Measurements from ENCODE around the gene GADD45B.
"Not testable (repeated sequence)": the region's sequence is repeated elsewhere in the genome, so short reads cannot be mapped to it uniquely, and the experiment has no call there.

GADD45B gene

DNA sequence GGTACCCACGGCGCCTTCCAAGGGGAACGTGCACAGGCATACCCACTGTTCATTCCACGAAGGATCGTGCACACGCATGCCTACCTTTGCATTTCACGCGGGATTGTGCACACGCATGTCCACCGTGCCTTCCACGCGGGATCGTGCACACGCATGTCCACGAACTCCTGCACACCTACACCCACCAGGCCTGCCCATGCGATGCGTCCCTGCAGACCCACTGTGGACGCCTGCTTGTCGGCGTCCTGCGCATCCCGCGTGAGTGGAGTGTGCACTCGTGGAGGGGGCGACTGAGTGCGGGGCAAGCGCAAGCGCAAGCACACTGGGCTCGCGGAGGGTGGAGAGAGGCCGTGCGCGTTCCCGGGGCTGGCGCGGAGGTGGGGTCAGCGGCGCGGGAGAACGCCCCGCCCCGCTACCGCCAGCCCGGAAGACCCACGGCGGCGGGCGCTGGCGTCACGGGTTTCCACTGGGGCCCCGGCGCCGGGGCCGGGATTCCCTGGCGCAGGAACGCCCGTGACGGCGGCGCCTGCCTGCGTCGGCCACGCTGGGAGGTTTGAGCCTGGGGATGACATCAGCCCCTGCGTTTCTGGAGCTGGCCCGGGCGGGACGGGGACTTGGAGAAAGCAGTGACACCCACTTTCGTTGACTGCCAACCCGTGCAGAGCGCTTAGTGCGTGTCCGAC lies 18.7 kb downstream of the GADD45B start:
- DNase-seq: peak in 1 of 2 experiments; percentile 52
- TF ChIP-seq GATA1 (IDR thresholded peaks at IDR 0.05; ENCODE audit: low read depth, low read length) (no peak), POLR2A (IDR thresholded peaks at IDR 0.05; ENCODE audit: low read length) (no peak)

DNA sequence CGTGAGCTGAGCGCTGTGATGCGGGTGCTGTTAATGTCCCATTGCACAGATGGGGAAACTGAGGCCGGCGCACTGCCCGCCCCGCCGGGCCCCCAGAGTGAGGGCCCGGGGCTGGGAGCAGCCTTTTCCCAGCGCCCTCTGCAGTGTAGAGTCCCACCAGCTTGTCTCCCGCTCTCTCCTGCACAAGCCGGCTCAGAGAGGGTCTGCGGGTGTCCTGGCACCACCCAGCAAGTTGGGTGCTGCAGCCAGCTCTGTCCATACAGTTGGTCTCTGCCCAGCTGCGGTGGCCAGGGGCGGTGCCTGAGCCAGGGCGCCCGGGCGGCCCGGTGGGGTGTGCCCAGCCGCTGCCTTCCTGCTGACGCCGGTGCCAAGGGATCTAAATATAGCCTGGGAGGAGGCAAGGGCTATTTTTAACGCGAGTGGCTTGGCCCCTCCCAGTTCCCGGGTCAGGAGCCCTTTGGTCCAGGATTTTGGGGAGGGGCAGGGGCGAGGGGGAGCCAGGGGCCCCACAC lies 19.3 kb downstream of the GADD45B start:
- TF ChIP-seq GATA1 (IDR thresholded peaks at IDR 0.05; ENCODE audit: low read depth, low read length) (no peak), POLR2A (IDR thresholded peaks at IDR 0.05; ENCODE audit: low read length) (no peak)
- DNase-seq: no peak

DNA sequence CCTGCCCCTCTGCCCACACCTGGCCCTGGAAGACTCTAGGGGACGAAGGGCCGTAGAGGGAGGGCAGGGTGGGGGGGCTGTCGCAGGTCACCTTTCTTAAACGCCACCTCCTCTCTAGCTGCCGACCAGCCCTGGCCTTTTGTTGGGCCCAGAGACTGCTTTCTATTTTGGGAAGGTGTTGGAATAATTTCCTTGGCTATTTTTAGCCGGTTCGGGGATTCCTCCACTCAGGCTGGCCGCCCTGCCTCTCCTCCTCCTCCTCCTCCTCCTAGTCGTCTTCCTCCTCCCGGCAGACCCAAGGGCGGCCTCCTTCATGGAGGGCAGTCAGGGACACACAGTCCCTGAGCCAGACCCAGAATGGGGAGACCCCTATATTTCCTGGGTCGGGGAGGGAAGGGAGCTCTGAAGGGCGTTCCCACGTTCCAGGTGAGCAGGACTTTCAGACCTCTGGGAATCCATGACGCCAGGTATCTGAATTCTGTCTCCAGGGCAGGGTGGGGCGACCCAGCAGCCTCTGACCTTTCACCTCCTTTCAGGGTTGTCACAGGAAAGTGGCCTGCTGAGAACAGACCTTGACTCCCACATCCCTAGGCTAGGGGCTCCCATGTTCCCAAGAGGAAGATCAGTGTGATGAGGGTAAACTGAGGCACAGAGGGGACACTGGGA lies 19.9 kb downstream of the GADD45B start:
- no peak for TF ChIP-seq GATA1 (IDR thresholded peaks at IDR 0.05; ENCODE audit: low read depth, low read length)
- TF ChIP-seq POLR2A (IDR thresholded peaks at IDR 0.05; ENCODE audit: low read length): no peak
- DNase-seq: no peak

DNA sequence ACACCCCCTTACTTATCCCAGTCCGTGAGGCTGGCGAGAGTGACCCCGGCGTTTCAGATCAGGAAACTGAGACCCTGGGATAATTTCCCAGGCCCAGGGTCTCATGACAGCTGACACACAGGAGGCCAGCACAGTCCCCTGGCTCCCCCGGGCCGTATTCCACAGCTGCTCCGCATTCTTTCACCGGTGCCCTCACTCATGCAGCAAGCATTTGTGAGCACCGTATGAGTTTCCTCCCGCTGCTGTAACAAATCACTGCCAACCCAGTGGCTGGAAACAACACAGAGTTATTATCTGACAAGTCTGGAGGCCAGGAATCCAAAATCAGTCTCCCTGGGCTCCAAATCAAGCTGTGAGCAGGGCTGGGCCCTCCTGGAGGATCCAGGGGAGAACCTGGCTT lies 21.3 kb downstream of the GADD45B start:
- TF ChIP-seq POLR2A (IDR thresholded peaks at IDR 0.05; ENCODE audit: low read length) (no peak), GATA1 (IDR thresholded peaks at IDR 0.05; ENCODE audit: low read depth, low read length) (no peak)
- no peak for DNase-seq

DNA sequence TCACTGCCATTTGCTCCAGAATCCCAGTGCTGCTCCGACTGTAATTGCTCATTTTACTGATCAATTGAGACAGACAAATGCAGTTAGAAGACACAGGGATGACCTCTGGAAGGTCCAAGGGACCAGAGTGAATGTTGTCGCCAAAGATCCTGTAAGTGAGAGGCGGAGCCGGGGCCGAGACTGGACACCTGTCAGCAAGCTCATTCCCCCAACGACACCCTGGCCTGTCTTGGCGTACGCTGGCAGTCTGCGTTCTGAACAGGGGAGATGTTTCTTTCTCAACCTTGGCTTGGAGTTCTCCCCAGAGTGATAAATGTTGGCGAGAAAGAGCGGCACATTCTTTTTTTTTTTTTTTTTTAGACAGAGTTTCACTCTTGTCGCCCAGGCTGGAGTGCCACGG lies 24.2 kb downstream of the GADD45B start:
- TF ChIP-seq GATA1 (IDR thresholded peaks at IDR 0.05; ENCODE audit: low read depth, low read length) (no peak), POLR2A (IDR thresholded peaks at IDR 0.05; ENCODE audit: low read length) (no peak)
- no peak for DNase-seq

DNA sequence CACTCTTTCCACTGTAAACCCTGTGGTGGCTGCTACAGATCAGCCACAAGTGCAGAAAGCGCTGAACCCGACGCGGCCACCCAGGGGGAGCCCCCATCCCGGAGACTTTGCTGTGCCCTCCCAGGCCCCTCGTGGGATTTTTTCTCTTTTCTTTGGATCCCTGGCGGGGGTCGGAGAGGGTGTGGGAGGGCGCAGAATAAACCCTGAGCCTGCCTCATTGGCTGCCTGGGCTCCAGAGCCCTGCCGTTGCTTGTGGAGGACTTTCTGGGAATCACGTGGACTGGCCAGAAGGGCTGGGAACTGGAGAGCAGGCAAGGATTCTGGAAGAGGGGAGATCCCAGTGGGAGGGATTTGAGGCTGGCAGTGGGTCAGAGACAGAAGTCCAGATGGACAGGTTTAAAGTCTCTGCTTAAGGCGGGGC lies 24.9 kb downstream of the GADD45B start:
- no peak for DNase-seq
- TF ChIP-seq POLR2A (IDR thresholded peaks at IDR 0.05; ENCODE audit: low read length): no peak
- no peak for TF ChIP-seq GATA1 (IDR thresholded peaks at IDR 0.05; ENCODE audit: low read depth, low read length)

DNA sequence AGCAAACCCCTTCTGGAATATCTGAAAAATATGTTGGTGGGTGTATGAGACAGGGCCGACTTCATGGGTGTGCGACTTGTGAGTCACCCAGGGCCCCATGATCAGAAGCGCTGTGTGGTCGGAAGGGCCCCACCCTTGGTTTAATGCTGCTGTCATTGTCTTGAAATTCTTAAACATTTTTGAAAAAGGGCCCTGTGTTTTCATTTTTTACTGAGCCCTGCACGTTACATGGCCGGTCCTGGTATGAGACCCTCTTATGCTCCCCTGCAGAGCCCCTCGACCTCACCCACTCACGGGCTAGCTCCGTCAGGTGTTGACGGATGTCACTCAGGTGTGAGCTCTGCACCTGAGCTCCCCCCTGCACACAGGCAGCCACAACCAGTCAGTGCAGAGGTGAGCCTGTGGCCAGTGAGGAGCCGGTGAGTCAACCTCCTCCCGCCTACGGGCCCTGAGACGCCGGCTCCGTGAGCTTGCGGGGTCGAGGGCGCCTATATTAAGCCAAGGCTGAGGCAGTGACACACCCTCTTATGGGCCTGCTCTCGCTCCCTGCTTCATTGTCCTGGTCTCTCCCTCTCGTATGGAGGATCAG lies 27.7 kb downstream of the GADD45B start:
- TF ChIP-seq POLR2A (IDR thresholded peaks at IDR 0.05; ENCODE audit: low read length): no peak
- TF ChIP-seq GATA1 (IDR thresholded peaks at IDR 0.05; ENCODE audit: low read depth, low read length): no peak

DNA sequence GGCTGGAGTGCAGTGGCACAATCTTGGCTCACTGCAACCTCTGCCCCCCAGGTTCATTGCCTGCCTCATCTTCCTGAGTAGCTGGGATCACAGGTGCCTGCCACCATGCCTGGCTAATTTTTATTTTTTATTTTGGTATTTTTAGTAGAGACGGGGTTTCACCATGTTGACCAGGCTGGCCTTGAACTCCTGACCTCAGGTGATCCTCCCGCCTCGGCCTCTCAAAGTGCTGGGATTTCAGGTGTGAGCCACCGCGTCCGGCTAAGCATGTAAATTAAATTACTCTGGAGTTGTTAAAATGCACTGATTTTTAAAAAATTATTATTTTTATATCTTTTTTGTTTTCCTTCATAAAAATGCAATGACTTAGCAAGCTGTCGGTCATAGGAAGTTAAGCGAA lies 30.7 kb downstream of the GADD45B start:
- not testable (repeated sequence) for DNase-seq

More for the DNA sequence above, 27.7 kb downstream of the GADD45B start:
- peak in 1 of 2 experiments; percentile 17 for DNase-seq

DNA sequence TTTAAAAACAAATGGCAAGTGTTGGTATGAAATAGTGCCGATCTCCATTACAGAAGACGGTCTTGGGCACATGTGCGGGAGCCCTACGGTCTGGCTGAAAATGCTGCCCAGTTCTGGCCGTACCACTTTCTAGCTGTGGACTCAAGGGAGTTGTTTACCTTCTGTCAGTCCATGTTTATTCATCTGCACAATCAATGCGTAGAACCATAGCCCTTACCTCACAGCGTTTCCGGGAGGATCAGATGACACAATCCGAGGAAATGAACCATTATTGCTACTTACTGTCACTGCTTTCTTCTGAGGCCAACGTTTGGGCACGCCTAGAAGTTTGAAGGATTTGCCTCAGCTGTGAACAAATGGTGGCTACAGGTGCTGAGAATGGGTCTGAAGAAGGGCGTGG lies 31.2 kb downstream of the GADD45B start:
- DNase-seq: no peak
- no peak for TF ChIP-seq POLR2A (IDR thresholded peaks at IDR 0.05; ENCODE audit: low read length)
- no peak for TF ChIP-seq GATA1 (IDR thresholded peaks at IDR 0.05; ENCODE audit: low read depth, low read length)

DNA sequence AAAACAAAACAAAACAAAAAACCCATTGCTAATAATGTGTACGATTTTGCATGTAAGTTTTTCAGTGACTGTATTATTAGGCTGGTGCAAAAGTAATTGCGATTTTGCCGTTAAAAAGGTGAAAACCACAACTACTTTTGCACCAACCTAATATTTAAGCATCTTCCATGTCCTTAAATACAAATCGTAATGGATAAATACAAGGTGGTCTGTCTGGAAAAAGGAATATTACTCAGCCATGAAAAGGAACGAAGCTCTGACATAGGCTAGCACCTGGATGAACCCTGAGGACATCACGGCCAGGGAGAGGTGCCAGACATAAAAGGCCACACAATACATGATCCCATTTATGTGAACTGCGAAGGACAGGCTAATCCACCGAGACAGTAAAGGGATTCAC lies 33.2 kb downstream of the GADD45B start:
- DNase-seq: no peak
- no peak for TF ChIP-seq POLR2A (IDR thresholded peaks at IDR 0.05; ENCODE audit: low read length)
- TF ChIP-seq GATA1 (IDR thresholded peaks at IDR 0.05; ENCODE audit: low read depth, low read length): no peak

DNA sequence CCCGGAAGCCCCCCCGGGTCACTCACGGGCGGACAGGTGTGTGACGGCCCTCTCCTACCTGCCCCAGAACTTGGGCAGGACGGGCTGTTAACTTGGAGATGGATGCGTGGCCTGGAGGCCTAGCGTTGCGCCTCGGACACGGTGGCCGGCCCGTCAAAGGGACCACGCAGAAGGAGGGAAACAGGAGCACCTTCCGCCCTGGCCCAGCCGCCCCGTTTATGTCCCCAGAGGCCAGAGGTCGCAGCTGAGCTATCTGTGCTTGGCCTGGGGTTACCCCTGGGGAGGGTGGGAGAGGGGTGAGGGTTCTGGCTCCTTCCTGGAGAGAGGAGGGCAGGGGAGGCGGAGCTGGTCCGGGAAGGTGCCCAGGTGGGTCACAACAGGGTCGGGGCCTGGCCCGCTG lies 35.6 kb downstream of the GADD45B start:
- no peak for TF ChIP-seq GATA1 (IDR thresholded peaks at IDR 0.05; ENCODE audit: low read depth, low read length)
- TF ChIP-seq POLR2A (IDR thresholded peaks at IDR 0.05; ENCODE audit: low read length): no peak
- DNase-seq: no peak

DNA sequence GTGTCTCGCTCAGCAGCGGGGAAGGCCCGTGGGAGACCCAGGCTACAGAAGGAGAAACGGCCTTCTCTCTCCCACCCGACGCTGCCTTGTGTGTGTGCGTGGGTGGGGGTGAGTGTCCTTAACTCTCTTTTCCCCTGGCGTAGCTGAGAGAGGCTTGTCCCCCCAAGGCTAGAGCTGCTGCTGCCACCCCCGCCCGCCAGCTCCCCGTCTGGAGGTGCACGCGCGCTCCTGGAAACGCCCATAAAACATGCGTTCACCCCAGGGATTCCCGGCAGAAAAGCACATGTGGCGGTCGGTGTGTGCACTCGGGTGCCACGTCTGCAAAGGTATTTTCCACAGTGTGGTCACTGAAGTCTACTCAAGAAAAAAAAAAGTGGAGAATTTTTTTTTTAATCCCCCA lies 36.1 kb downstream of the GADD45B start:
- no peak for TF ChIP-seq GATA1 (IDR thresholded peaks at IDR 0.05; ENCODE audit: low read depth, low read length)
- no peak for TF ChIP-seq POLR2A (IDR thresholded peaks at IDR 0.05; ENCODE audit: low read length)
- no peak for DNase-seq

DNA sequence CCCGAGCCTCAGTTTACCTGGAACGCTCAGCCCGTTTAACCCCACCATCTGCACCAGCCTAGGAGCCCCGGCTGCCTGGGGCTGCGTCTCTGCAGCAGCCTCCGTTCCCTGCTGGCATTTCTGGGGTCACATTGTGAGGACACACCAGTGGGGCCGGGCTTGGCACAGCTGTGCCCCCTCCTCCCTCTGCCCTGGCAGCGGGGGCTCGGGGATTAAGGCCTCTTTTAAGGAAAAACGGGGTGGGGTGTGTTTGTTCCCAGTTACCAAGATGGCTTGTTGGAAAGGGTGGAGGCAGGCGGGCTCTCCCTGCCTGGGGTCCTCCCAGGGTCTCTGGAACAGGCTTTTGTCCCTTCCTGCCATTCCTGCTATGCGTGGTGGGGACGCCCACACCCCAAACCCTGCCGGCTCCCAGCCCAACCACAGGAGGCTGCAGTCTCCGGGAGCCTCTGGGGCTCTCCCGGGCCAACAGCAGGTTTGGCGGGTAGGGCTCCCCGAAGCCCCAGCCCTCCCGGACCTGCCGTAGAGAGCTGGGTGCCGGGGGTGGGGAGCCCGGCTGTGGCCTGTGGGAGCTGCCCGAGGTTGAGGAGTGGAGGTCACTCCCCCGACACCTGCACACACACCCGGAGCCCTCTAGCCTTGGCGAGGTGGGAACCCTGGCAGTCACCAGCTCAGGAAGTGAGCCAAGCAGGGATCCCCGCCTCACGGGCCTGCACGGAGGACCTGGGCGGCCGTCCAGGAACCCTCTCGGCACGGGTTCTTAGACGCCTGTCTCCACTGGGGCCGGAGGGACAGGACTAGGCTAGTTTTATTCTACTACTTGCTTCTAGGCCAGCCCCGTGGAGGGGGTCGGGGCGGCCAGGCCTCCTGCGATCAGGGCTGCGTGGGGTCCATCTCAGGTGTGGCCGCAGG lies 36.9 kb downstream of the GADD45B start:
- TF ChIP-seq POLR2A (IDR thresholded peaks at IDR 0.05; ENCODE audit: low read length) (no peak), GATA1 (IDR thresholded peaks at IDR 0.05; ENCODE audit: low read depth, low read length) (no peak)
- DNase-seq: no peak
